HAP-1 (cell line): Measurements from ENCODE around the gene GLI2.

Source experiments
- DNase-seq, 2 experiments: peaks; one replicate each; pipeline ENCODE4 v3.0.0-alpha.2; 2016 to 2020; ENCODE audit warnings: low spot score in 2 of 2
- H3K27me3 ChIP-seq: fragments of 250-450 bp; sonication (Bioruptor Pico); 2 replicates; pipeline ENCODE4 v1.5.1; 2020; ENCODE audit warnings: low read depth, mild to moderate bottlenecking, moderate library complexity
- H3K36me3 ChIP-seq: fragments of 250-450 bp; sonication (Bioruptor Pico); replicated peaks from 2 replicates; pipeline ENCODE4 v1.5.1; 2020; ENCODE audit warnings: mild to moderate bottlenecking
- H3K4me1 ChIP-seq: fragments of 250-450 bp; sonication (Bioruptor Pico); 2 replicates; pipeline ENCODE4 v1.5.1; 2020; ENCODE audit warnings: mild to moderate bottlenecking
- H3K4me3 ChIP-seq: fragments of 250-450 bp; sonication (Bioruptor Pico); 2 replicates; pipeline ENCODE4 v1.5.1; 2020; ENCODE audit warnings: mild to moderate bottlenecking, moderate library complexity
- H3K9me3 ChIP-seq: fragments of 250-450 bp; sonication (Bioruptor Pico); 2 replicates; pipeline ENCODE4 v1.5.1; 2020; ENCODE audit warnings: mild to moderate bottlenecking, moderate library complexity
- in situ Hi-C: fragments of 300-500 bp; cut with MboI; formaldehyde crosslinking; loops from 3 replicates; pipeline ENCODE4 v1.14.3; 2020; ENCODE audit warnings: low sequenced_read_pairs, inconsistent platforms, mixed read lengths

The GLI2 gene

GRCh38 chr2:120702061-120702460 is 33.6 kb upstream of the GLI2 start:
- Histone ChIP-seq H3K4me1 (no peaks in the 10 kb centered on the region), H3K4me3 (no peak overlapping the region), H3K36me3 (no peaks in the 10 kb centered on the region), H3K9me3 (no peaks in the 10 kb centered on the region), H3K27me3 (no peaks in the 10 kb centered on the region)
- in situ Hi-C loops = no loop called here
- DNase-seq = no peak

DNA sequence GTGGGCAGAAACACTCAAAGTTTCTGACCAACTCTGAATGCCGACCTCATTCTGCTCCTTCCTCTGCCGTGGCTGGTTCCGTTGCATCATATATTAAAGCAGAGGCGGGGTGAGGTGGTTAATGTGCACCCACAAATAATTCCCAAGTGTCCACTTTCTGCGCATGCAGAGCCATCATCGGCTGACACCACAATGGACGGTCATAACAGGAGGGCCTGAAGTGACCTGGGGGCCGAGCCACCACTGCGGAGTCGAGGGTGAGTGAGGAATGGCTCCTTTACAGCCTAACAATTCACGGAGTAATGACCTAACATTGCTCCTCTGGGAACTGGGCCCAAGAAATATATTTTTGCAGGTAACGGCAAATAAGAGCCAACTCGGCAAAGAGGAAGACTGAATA is 32.9 kb upstream of the GLI2 start:
- H3K36me3 ChIP-seq = no peaks in the 10 kb centered on the region
- H3K9me3 ChIP-seq = no peaks in the 10 kb centered on the region
- no peaks in the 10 kb centered on the region for H3K27me3 ChIP-seq
- H3K4me1 ChIP-seq = no peaks in the 10 kb centered on the region
- in situ Hi-C loops = no loop called here
- no peak for DNase-seq
- H3K4me3 ChIP-seq = no peak overlapping the region

DNA sequence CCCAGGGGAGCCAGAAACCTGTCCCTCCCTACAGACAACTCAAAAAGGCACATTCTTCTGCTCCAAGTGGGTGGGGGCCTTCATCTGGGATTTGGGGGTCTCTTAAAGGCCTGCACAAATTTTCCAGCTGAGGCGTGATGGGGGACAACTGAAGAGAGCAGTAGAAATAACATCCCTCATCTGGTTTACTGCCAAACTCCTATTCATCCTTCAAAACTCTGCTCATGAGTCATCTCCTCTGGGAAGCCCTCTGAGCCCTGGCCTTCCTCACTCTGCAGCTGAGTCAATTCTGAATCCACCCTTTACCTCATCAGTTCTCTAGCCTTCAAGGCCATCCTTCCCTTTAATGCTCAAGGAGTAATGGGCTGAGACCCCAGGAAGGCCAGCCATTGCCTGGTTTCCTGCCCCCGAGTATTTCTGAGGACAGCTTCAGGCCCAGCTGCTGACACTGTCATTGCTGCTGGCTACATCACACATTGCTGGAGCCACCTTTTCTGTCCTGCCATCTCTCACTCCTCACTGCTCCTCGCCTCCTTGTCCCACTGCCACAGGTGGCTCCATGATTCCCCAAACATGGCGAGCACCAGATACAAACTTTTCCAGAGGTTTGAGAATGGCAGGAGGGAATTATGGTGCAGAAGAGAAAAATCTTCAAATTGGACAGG is 32.2 kb upstream of the GLI2 start:
- Histone ChIP-seq H3K36me3 (no peaks in the 10 kb centered on the region), H3K27me3 (no peaks in the 10 kb centered on the region), H3K4me1 (no peaks in the 10 kb centered on the region), H3K9me3 (no peaks in the 10 kb centered on the region), H3K4me3 (no peak overlapping the region)
- no peak for DNase-seq
- in situ Hi-C loops = no loop called here

- no peak for DNase-seq
- Histone ChIP-seq H3K9me3 (no peaks in the 10 kb centered on the region), H3K36me3 (no peaks in the 10 kb centered on the region), H3K4me1 (peaks cover 6% of the 10 kb centered on the region), H3K4me3 (no peak overlapping the region), H3K27me3 (no peaks in the 10 kb centered on the region)
- in situ Hi-C loops = no loop called here
These were observed 31.0 kb upstream of the GLI2 start for GRCh38 chr2:120704696-120705095.

DNA sequence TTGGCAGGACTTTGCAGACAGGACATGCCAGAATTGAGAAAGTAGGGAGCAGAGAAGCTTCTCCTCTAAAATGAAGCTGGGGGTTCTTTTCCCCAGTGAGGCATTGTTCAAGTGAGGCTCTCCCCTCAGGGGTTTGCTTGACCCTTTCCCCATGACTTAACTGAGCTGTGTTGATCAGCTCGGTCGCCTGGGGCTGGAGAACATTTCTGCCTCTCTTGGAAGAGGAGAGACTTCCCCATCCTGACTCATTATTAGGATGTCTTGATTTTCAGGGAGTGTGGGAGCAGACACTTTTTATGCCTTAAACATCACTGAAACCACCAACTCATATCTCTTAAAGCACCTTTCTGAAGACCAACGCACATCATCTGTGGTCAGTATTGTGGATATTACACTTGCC is 27.9 kb upstream of the GLI2 start:
- no peaks in the 10 kb centered on the region for H3K36me3 ChIP-seq
- no peak for DNase-seq
- H3K9me3 ChIP-seq = no peaks in the 10 kb centered on the region
- peaks cover 8% of the 10 kb centered on the region for H3K4me1 ChIP-seq
- in situ Hi-C loops = no loop called here
- no peaks in the 10 kb centered on the region for H3K27me3 ChIP-seq
- H3K4me3 ChIP-seq = no peak overlapping the region

DNA sequence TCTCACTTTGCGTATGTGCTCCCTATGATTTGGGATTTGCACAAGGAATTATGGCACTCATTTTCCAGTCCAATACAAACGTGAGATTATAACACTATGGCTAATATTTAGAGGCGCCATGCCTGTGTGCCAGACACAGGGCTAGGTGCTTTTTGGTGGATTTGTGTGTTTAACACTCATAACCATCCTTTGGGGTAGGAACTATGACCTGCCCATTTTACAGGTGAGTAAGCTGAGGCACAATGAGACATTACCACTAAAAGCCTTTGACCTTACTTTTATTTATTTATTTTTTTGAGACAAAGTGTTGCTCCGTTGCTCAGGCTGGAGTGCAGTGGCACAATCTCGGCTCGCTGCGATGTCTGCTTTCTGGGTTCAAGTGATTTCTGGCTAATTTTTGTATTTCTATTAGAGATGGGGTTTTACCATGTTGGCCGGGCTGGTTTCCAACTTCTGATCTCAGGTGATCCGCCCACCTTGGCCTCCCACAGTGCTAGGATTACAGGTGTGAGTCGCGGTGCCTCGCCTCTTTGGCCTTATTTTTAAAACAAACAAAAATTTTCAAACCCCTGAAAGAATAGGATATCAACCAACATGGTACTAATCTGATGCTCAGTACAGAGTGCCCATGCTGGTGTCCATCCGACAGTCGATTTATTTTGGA is 26.6 kb upstream of the GLI2 start:
- Histone ChIP-seq H3K4me1 (peaks cover 8% of the 10 kb centered on the region), H3K27me3 (no peaks in the 10 kb centered on the region), H3K36me3 (no peaks in the 10 kb centered on the region), H3K4me3 (no peak overlapping the region), H3K9me3 (no peaks in the 10 kb centered on the region)
- DNase-seq = no peak
- in situ Hi-C loops = no loop called here

- peak; percentile 73 to 74 for DNase-seq
- Histone ChIP-seq H3K9me3 (no peaks in the 10 kb centered on the region), H3K27me3 (no peaks in the 10 kb centered on the region), H3K4me3 (no peak overlapping the region), H3K36me3 (no peaks in the 10 kb centered on the region), H3K4me1 (peaks cover 8% of the 10 kb centered on the region)
- in situ Hi-C loops = no loop called here
These were observed 26.0 kb upstream of the GLI2 start for GRCh38 chr2:120709608-120710041.

DNA sequence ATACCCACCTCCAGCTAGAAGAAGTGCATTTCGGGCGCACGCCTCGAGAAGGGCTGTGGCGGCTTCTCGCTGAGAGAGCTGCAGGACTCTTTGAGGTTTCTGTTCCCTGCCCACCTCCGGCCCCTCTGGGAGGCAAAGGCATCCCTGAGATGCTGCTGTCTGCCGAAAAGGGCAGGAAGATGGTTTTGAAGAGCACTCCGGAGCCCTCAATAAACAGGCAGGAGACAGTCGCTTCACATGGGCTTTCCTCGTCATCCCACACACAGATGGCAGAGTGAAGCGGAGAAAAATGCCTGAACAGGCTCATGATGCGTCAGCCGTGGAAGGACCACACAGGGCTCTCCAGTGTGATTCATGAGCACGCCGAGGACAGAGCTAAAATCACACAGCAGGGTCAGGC is 25.4 kb upstream of the GLI2 start:
- H3K36me3 ChIP-seq = no peaks in the 10 kb centered on the region
- no peak for DNase-seq
- H3K27me3 ChIP-seq = no peaks in the 10 kb centered on the region
- H3K4me3 ChIP-seq = no peak overlapping the region
- in situ Hi-C loops = no loop called here
- H3K9me3 ChIP-seq = no peaks in the 10 kb centered on the region
- peaks cover 8% of the 10 kb centered on the region for H3K4me1 ChIP-seq

DNA sequence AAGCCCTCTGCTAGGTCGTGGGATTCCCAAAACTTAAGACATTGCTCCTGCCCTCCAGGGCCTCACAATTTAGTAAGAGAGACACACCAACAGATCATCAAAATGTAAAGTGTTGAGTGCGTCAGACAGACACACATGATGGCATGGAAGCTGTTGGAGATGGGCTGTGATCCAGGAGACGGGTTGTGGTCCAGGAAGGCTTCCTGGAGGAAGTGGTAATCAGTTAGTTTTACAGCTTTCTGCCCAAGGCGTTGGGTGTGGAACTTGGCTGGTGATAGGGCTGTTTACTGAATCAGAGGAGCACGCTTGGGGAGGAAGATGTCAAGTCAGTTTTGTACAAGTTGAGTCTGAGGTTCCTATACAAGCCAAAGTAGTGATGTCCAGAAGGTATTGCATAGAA is 24.0 kb upstream of the GLI2 start:
- Histone ChIP-seq H3K36me3 (no peaks in the 10 kb centered on the region), H3K4me1 (peaks cover 8% of the 10 kb centered on the region), H3K9me3 (no peaks in the 10 kb centered on the region), H3K27me3 (no peaks in the 10 kb centered on the region), H3K4me3 (no peak overlapping the region)
- in situ Hi-C loops = no loop called here
- DNase-seq = no peak

DNA sequence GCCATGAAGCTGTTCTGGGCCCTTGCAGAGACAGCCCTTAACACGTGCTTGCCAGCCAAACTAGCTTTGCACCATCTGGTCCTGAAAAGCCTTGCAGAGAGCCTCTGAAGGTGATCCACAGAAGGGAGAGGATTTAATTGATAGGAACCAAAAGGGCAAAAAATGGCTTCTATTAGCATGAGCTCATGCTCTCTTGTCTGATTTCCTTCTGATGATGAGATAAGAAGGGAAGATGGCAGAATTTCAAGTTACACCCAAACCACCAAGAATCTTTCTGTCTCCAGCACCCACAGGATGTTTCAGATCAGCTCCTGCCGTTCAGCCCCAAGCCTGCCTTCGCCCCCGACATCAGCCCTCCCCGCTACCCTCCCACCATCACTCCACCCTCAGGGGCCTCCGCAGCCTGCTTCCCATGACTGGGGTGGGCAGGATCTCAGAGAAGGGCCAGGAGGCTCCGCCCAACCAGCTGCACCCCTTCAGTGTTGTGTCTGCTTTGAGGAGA is 23.4 kb upstream of the GLI2 start:
- Histone ChIP-seq H3K36me3 (no peaks in the 10 kb centered on the region), H3K4me1 (peaks cover 8% of the 10 kb centered on the region), H3K9me3 (no peaks in the 10 kb centered on the region), H3K4me3 (no peak overlapping the region), H3K27me3 (no peaks in the 10 kb centered on the region)
- no peak for DNase-seq
- in situ Hi-C loops = no loop called here

GRCh38 chr2:120715353-120715752 is 20.3 kb upstream of the GLI2 start:
- H3K4me1 ChIP-seq = no peaks in the 10 kb centered on the region
- in situ Hi-C loops = no loop called here
- H3K27me3 ChIP-seq = no peaks in the 10 kb centered on the region
- no peaks in the 10 kb centered on the region for H3K36me3 ChIP-seq
- H3K9me3 ChIP-seq = no peaks in the 10 kb centered on the region
- no peak overlapping the region for H3K4me3 ChIP-seq
- no peak for DNase-seq

GRCh38 chr2:120715941-120716340 is 19.7 kb upstream of the GLI2 start:
- in situ Hi-C loops = no loop called here
- Histone ChIP-seq H3K27me3 (no peaks in the 10 kb centered on the region), H3K4me3 (no peak overlapping the region), H3K9me3 (no peaks in the 10 kb centered on the region), H3K4me1 (no peaks in the 10 kb centered on the region), H3K36me3 (no peaks in the 10 kb centered on the region)
- no peak for DNase-seq

- Histone ChIP-seq H3K9me3 (no peaks in the 10 kb centered on the region), H3K27me3 (no peaks in the 10 kb centered on the region), H3K4me3 (no peak overlapping the region), H3K36me3 (no peaks in the 10 kb centered on the region), H3K4me1 (no peaks in the 10 kb centered on the region)
- in situ Hi-C loops = no loop called here
- no peak for DNase-seq
These were observed 18.8 kb upstream of the GLI2 start for GRCh38 chr2:120716641-120717585.

DNA sequence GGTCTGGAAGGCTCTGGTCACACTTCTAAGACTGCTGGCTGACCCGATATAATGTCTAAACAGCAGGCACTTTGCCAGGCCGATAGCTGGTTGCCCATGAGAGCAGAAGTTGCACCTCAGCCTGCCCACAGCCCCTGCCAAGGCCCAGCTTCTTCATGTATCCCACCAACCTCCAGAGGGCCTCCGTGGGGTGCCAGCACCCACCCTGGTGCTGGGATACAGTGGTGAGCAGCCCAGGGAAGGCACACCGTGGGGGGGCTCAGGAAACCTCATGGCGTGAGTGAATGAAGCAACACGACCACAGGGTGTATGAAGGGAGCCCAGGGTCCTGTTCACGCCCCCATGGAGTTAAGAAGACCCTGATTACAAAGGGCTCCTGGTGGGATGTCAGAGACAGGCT is 16.2 kb upstream of the GLI2 start:
- H3K27me3 ChIP-seq = no peaks in the 10 kb centered on the region
- H3K4me1 ChIP-seq = no peaks in the 10 kb centered on the region
- no peak overlapping the region for H3K4me3 ChIP-seq
- no peak for DNase-seq
- H3K36me3 ChIP-seq = no peaks in the 10 kb centered on the region
- in situ Hi-C loops = no loop called here
- no peaks in the 10 kb centered on the region for H3K9me3 ChIP-seq
